Measurements from ENCODE around the gene MED1. TPM values are rescaled to one million over a fixed set of nuclear protein-coding genes. Genes with fewer than 3 reads are reported as not detected.

The MED1 gene
- polyA plus RNA-seq, 4 donors: 4.5 to 27.5 (median 10.0) TPM

DNA sequence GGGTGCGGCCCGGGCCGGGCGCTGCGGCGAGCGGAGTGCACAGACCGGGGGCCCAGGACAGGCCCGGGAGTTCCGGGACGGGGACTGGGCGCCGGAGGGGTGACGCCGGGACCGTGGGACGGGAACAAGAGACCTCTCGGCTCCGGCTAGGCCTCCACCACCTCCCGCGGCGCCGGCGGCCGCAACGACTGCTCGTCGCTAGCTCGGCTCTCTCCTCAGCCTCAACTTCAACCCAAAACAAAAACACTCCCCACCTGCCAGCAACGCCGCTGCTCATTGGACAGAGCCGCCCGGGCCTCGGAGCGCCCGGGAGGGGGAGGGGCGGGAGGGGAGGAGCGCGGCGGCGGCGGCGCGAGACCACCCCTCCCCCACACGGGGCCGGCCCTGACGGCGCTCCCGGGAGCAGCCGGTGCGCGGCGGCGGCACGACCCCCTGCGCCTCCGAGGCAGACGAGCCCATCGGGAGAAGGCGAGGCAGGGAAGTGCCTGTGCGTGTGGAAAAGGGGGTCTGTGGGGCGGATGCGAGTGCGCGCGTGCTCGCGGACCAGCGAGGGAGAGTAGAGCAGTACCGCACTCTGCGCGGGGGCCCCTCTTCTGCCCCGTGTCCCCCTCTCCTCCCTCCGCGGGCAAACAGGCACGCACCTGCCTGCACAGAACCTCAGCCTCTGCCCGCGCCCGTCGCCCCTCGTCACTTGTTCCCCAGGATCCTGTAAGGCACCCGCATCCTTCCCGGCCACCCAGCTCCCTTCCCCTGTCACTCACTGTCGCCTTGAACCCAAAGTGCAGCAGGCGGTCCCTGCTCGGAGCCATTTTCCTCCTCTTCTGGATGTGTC, 49.4 kb downstream of the MED1 start, which contains the start of gene FBXL20:
Gene FBXL20, minus strand, starts transcription at position 215 of the 832 bp plus-strand sequence. CDS start 224 bp downstream, outside the sequence.
- Histone ChIP-seq H3K27me3 (ENCODE audit: control insufficient read depth in 3 of 3, insufficient read depth in 3 of 3, low read length in 3 of 3) (no peaks in the 10 kb centered on the region), H3K9me3 (ENCODE audit: control insufficient read depth in 2 of 2, insufficient read depth in 1 of 2, low read depth in 1 of 2, low read length in 1 of 2) (no peaks in the 10 kb centered on the region), H3K36me3 (ENCODE audit: control insufficient read depth in 3 of 3, insufficient read depth in 2 of 3, low read depth in 1 of 3, low read length in 3 of 3) (peaks cover 0 to 5% (median 0%) of the 10 kb centered on the region in 3 donors), H3K4me1 (ENCODE audit: control insufficient read depth in 3 of 3, insufficient read depth in 2 of 3, low read depth in 1 of 3, low read length in 2 of 3) (peaks cover 0 to 24% (median 0%) of the 10 kb centered on the region in 3 donors), H3K4me3 (ENCODE audit: low read depth in 1 of 3, low read length in 3 of 3) (peak within 1 kb of the TSS; percentile 78 to 94 (median 85)), H3K27ac (ENCODE audit: low read depth in 1 of 3, low read length in 2 of 3) (peak within 1 kb of the TSS; percentile 61 to 94 (median 88))
- DNase-seq (peak; percentile 94 to 97), FAIRE-seq (no peak)
- 0 to 1% (median 0%) methylated on average over 53 to 86 of the region's 86 CpGs for WGBS, 3 donors

DNA sequence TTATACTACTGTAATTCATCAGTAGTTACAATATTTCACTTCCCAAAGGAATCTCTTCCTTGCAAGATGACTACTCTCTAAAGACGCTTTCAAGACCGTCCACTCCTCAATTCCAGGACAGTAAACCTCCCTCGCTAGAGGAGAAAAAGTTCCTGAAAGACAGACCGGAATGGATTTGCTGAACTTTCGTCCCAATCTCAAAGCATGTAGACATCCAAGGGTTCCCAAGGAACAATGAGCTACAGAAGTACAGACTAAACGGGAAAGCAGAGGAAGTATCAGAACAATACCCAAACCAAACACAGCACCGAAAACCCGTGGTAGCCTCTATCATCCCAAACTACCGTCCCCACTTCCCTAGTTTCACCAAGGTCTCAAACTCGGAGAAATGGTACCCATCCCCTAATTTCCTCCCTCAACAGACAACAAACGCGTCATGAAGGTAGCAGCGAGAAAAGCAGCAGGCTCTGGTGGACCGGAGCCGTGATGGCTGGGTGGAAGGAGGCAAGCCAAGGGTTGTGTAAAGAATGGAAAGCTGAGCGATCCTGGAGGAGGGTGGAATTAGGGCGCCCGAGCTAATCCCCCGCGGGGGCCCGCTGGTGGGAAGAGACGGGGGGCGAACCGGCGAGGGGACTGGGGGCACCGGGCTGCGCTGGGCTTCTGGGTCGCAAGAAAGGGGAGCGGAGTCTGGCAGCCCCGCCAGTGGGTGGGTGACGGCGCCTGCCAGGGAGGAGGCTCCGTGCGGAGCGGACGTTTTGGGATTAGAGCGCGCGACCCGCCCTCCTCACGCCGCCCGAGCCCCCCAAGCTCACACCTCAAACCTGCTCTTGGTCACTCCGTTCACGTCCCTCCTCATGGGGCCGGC, 50.3 kb downstream of the MED1 start:
- Histone ChIP-seq H3K27me3 (ENCODE audit: control insufficient read depth in 3 of 3, insufficient read depth in 3 of 3, low read length in 3 of 3) (no peaks in the 10 kb centered on the region), H3K27ac (ENCODE audit: low read depth in 1 of 3, low read length in 2 of 3) (peak overlapping the region; percentile 42 to 93 (median 73)), H3K4me3 (ENCODE audit: low read depth in 1 of 3, low read length in 3 of 3) (peak overlapping the region; percentile 78 to 94 (median 85)), H3K4me1 (ENCODE audit: control insufficient read depth in 3 of 3, insufficient read depth in 2 of 3, low read depth in 1 of 3, low read length in 2 of 3) (peaks cover 0 to 17% (median 0%) of the 10 kb centered on the region in 3 donors), H3K36me3 (ENCODE audit: control insufficient read depth in 3 of 3, insufficient read depth in 2 of 3, low read depth in 1 of 3, low read length in 3 of 3) (peaks cover 0 to 5% (median 0%) of the 10 kb centered on the region in 3 donors), H3K9me3 (ENCODE audit: control insufficient read depth in 2 of 2, insufficient read depth in 1 of 2, low read depth in 1 of 2, low read length in 1 of 2) (no peaks in the 10 kb centered on the region)
- 1 to 2% (median 2%) methylated on average over 27 to 46 of the region's 46 CpGs for WGBS, 3 donors
- DNase-seq: peak; percentile 28 to 59
- FAIRE-seq: no peak

DNA sequence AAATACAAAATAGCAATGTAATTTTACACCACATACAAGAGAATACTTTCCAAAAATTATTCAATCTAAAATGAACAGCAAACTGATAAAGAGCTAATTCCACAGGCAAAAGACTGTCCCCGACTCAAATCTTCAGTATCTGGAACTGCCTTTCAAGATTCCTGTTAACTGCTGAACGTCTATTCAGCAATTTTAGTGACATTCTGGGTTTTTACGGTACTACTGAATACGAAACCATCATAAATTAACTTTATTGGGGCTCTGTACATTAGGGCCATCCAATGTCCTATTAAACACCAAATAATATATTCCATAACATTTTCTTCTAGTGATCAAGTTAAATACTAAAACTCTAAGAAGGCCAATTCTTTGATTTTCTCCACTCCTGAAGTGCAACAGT, 51.3 kb downstream of the MED1 start:
- whole genome bisulfite sequencing, 3 donors: 26 to 48% (median 30%) methylated on average over 4 of the region's 4 CpGs
- H3K4me1 ChIP-seq (ENCODE audit: control insufficient read depth in 3 of 3, insufficient read depth in 2 of 3, low read depth in 1 of 3, low read length in 2 of 3): peaks cover 0 to 12% (median 0%) of the 10 kb centered on the region in 3 donors
- no peaks in the 10 kb centered on the region for H3K9me3 ChIP-seq (ENCODE audit: control insufficient read depth in 2 of 2, insufficient read depth in 1 of 2, low read depth in 1 of 2, low read length in 1 of 2)
- no peaks in the 10 kb centered on the region for H3K27me3 ChIP-seq (ENCODE audit: control insufficient read depth in 3 of 3, insufficient read depth in 3 of 3, low read length in 3 of 3)
- H3K27ac ChIP-seq (ENCODE audit: low read depth in 1 of 3, low read length in 2 of 3): no peak overlapping the region
- DNase-seq (no peak), FAIRE-seq (no peak)
- H3K36me3 ChIP-seq (ENCODE audit: control insufficient read depth in 3 of 3, insufficient read depth in 2 of 3, low read depth in 1 of 3, low read length in 3 of 3): peaks cover 0 to 2% (median 0%) of the 10 kb centered on the region in 3 donors
- H3K4me3 ChIP-seq (ENCODE audit: low read depth in 1 of 3, low read length in 3 of 3): peak overlapping the region in 1 of 3 donors; percentile 85

DNA sequence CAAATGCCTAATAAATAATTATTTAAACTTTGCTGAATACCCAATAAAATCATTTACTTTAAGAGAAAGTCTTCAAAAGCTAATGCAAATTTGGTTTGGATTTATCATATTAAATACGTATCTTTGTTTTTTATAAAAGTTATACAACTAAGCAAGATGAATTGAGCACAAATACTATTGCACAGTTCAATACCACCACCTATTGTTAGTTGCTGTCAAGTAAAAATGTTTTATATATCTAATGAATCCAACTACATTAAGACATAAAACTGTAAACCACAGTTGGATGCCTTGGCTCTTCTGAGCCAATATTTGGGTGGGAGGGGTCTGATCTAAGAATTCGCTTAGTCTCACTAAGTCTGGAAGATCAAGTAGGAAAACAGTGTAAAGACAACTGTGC, 57.3 kb downstream of the MED1 start:
- peaks cover 0 to 10% (median 0%) of the 10 kb centered on the region in 3 donors for H3K36me3 ChIP-seq (ENCODE audit: control insufficient read depth in 3 of 3, insufficient read depth in 2 of 3, low read depth in 1 of 3, low read length in 3 of 3)
- H3K27ac ChIP-seq (ENCODE audit: low read depth in 1 of 3, low read length in 2 of 3): no peak overlapping the region
- FAIRE-seq (no peak), DNase-seq (peak in 1 of 2 donors; percentile 5)
- no peak overlapping the region for H3K4me3 ChIP-seq (ENCODE audit: low read depth in 1 of 3, low read length in 3 of 3)
- WGBS, 3 donors: 61 to 81% (median 76%) methylated on average over 2 of the region's 2 CpGs
- peaks cover 0 to 2% (median 0%) of the 10 kb centered on the region in 3 donors for H3K4me1 ChIP-seq (ENCODE audit: control insufficient read depth in 3 of 3, insufficient read depth in 2 of 3, low read depth in 1 of 3, low read length in 2 of 3)
- H3K27me3 ChIP-seq (ENCODE audit: control insufficient read depth in 3 of 3, insufficient read depth in 3 of 3, low read length in 3 of 3): no peaks in the 10 kb centered on the region
- no peaks in the 10 kb centered on the region for H3K9me3 ChIP-seq (ENCODE audit: control insufficient read depth in 2 of 2, insufficient read depth in 1 of 2, low read depth in 1 of 2, low read length in 1 of 2)

DNA sequence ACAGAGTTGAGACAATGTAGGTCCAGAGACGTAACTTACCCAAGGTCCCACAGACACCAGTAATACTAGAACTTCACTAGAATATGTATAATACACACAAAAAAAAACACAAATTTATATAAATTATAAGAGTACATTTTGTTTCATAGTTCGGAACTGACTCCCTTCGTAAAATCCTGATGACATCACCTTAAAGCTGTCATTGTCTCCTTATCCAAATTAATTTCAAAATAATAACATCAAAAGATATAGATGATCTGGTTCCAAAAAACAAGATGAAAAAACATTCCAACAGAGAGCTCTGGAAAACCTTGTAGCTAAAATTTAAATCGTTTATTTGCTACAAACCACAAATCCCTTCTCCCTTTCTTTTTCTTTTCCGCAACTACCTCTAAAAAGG, 59.6 kb downstream of the MED1 start:
- no peak overlapping the region for H3K4me3 ChIP-seq (ENCODE audit: low read depth in 1 of 3, low read length in 3 of 3)
- FAIRE-seq (no peak), DNase-seq (no peak)
- no peaks in the 10 kb centered on the region for H3K4me1 ChIP-seq (ENCODE audit: control insufficient read depth in 3 of 3, insufficient read depth in 2 of 3, low read depth in 1 of 3, low read length in 2 of 3)
- H3K9me3 ChIP-seq (ENCODE audit: control insufficient read depth in 2 of 2, insufficient read depth in 1 of 2, low read depth in 1 of 2, low read length in 1 of 2): no peaks in the 10 kb centered on the region
- H3K27me3 ChIP-seq (ENCODE audit: control insufficient read depth in 3 of 3, insufficient read depth in 3 of 3, low read length in 3 of 3): no peaks in the 10 kb centered on the region
- WGBS, 3 donors: 85 to 87% (median 85%) methylated on average over 5 of the region's 5 CpGs
- H3K27ac ChIP-seq (ENCODE audit: low read depth in 1 of 3, low read length in 2 of 3): no peak overlapping the region
- H3K36me3 ChIP-seq (ENCODE audit: control insufficient read depth in 3 of 3, insufficient read depth in 2 of 3, low read depth in 1 of 3, low read length in 3 of 3): peaks cover 0 to 22% (median 0%) of the 10 kb centered on the region in 3 donors

DNA sequence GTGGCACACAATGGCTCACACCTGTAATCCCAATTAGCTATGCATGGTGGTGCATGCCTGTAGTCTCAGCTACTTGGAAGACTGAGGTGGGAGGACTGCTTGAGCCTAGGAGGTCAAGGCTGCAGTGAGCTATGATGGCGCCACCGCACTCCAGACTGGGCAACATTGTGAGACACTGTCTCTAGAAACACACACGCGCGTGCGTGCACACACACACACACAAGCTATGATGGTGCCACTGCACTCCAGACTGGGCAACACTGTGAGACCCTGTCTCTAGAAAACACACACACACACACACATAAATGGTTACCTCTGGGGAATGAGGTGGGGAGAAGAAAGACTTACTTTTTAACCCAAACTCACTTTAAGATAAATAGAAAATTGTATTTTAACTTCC, 66.0 kb downstream of the MED1 start:
- no peak for DNase-seq
- Histone ChIP-seq H3K9me3 (ENCODE audit: control insufficient read depth in 2 of 2, insufficient read depth in 1 of 2, low read depth in 1 of 2, low read length in 1 of 2) (no peaks in the 10 kb centered on the region), H3K27me3 (ENCODE audit: control insufficient read depth in 3 of 3, insufficient read depth in 3 of 3, low read length in 3 of 3) (no peaks in the 10 kb centered on the region), H3K4me3 (ENCODE audit: low read depth in 1 of 3, low read length in 3 of 3) (no peak overlapping the region), H3K4me1 (ENCODE audit: control insufficient read depth in 3 of 3, insufficient read depth in 2 of 3, low read depth in 1 of 3, low read length in 2 of 3) (no peaks in the 10 kb centered on the region), H3K36me3 (ENCODE audit: control insufficient read depth in 3 of 3, insufficient read depth in 2 of 3, low read depth in 1 of 3, low read length in 3 of 3) (peaks cover 0 to 40% (median 0%) of the 10 kb centered on the region in 3 donors), H3K27ac (ENCODE audit: low read depth in 1 of 3, low read length in 2 of 3) (no peak overlapping the region)
- WGBS, 3 donors: 97 to 100% (median 100%) methylated on average over 6 of the region's 6 CpGs
- no peak for FAIRE-seq

DNA sequence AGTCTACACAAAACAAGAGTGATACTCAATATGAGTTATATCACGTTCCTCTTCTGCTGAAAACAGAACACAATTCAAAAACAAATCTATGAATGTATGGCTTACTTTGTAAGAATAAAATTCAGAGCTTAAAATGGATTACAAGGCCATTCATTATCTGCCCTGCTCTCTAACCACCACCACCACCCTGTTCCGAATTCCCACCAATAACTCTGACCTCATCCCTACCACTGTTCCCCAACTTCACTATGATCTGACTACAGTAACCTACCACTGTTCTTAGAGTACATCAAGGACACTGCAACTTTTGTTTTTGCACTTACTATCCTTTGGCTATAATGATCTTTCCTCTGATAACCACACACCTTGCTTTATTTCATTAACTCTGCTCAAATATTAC, 70.9 kb downstream of the MED1 start:
- 81 to 89% (median 85%) methylated on average over 2 of the region's 2 CpGs for WGBS, 3 donors
- H3K4me3 ChIP-seq (ENCODE audit: low read depth in 1 of 3, low read length in 3 of 3): no peak overlapping the region
- peaks cover 0 to 19% (median 0%) of the 10 kb centered on the region in 3 donors for H3K36me3 ChIP-seq (ENCODE audit: control insufficient read depth in 3 of 3, insufficient read depth in 2 of 3, low read depth in 1 of 3, low read length in 3 of 3)
- DNase-seq (no peak), FAIRE-seq (no peak)
- H3K27ac ChIP-seq (ENCODE audit: low read depth in 1 of 3, low read length in 2 of 3): no peak overlapping the region
- H3K4me1 ChIP-seq (ENCODE audit: control insufficient read depth in 3 of 3, insufficient read depth in 2 of 3, low read depth in 1 of 3, low read length in 2 of 3): no peaks in the 10 kb centered on the region
- no peaks in the 10 kb centered on the region for H3K27me3 ChIP-seq (ENCODE audit: control insufficient read depth in 3 of 3, insufficient read depth in 3 of 3, low read length in 3 of 3)
- no peaks in the 10 kb centered on the region for H3K9me3 ChIP-seq (ENCODE audit: control insufficient read depth in 2 of 2, insufficient read depth in 1 of 2, low read depth in 1 of 2, low read length in 1 of 2)

DNA sequence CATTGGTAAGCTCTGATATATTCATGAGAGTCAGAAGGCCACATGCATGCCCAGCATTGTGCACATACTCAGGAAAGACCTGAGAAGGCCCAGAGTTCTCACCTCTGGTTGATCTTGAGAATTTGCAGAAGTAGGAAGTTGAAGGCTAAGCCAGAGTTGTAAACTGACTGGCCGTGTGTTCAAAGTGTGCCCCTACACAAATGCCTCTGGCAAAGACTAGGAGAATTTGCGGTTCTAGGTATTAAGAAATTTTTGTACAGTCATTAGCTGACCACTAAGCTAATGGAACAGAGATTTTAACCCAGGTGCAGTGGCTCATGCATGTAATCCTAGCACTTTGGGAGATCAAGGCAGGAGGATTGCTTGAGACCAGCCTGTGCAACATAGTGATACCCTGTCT, 74.6 kb downstream of the MED1 start:
- FAIRE-seq (no peak), DNase-seq (no peak)
- Histone ChIP-seq H3K4me3 (ENCODE audit: low read depth in 1 of 3, low read length in 3 of 3) (no peak overlapping the region), H3K4me1 (ENCODE audit: control insufficient read depth in 3 of 3, insufficient read depth in 2 of 3, low read depth in 1 of 3, low read length in 2 of 3) (no peaks in the 10 kb centered on the region), H3K27ac (ENCODE audit: low read depth in 1 of 3, low read length in 2 of 3) (no peak overlapping the region), H3K9me3 (ENCODE audit: control insufficient read depth in 2 of 2, insufficient read depth in 1 of 2, low read depth in 1 of 2, low read length in 1 of 2) (no peaks in the 10 kb centered on the region), H3K36me3 (ENCODE audit: control insufficient read depth in 3 of 3, insufficient read depth in 2 of 3, low read depth in 1 of 3, low read length in 3 of 3) (peaks cover 0 to 7% (median 0%) of the 10 kb centered on the region in 3 donors), H3K27me3 (ENCODE audit: control insufficient read depth in 3 of 3, insufficient read depth in 3 of 3, low read length in 3 of 3) (no peaks in the 10 kb centered on the region)
- 43 to 78% (median 51%) methylated on average over 2 of the region's 2 CpGs for WGBS, 3 donors
